K562 (cell line): ENCODE results near the gene EGR4. TPM values are rescaled to one million over a fixed set of nuclear protein-coding genes. Genes with fewer than 3 reads are reported as not detected.

Experiments used
- ATAC-seq: fragments of 200-7000 bp; cut with Tn5 transposase; 3 replicates; pipeline ENCODE4 v1.9.1; 2020; ENCODE audit warnings: moderate library complexity
- BruUV-seq: library from RNA; stranded (reverse); fragments of 400-500 nt; replicated peaks from 2 replicates; lab custom pipeline; 2021; lab: Mats Ljungman, UMichigan
- CTCF ChIA-PET: fragments of 300-600 bp; formaldehyde crosslinking; extraction: SDS; loops from one replicate; lab custom pipeline; 2021; ENCODE audit warnings: low intra/inter-chr PET ratio; lab: Yijun Ruan, JAX
- POLR2A ChIA-PET: fragments of 300-600, 350-650 bp; sonication (Branson Sonifier 250); formaldehyde crosslinking; extraction: SDS; loops from one replicate; lab custom pipeline; 2021; ENCODE audit warnings: antibody characterized with exemption, inconsistent platforms; lab: Yijun Ruan, JAX
- DNase-seq, 4 experiments: peaks; one replicate each; pipeline versions ENCODE4 v3.0.0 to v3.0.0-alpha.2; 2011 to 2018; ENCODE audit warnings: low spot score in 3 of 4, mixed read lengths in 3 of 4; ENCODE audit errors: extremely low read depth in 1 of 4
- FAIRE-seq: peaks from 2 replicates; lab custom pipeline; 2011; peaks lifted over from hg19 to GRCh38; lab: Jason Lieb, UNC
- H2AFZ ChIP-seq: 2 replicates; pipeline ENCODE4 v1.6.0; 2011; ENCODE audit warnings: low read depth, low read length, control low read depth, inconsistent platforms
- H3K27ac ChIP-seq: fragments of 200-600 bp; 3 replicates; pipeline ENCODE4 v1.8.0; 2011; ENCODE audit warnings: low read depth, mild to moderate bottlenecking, control low read depth, inconsistent platforms, low read length, moderate library complexity, mixed read lengths; ENCODE audit errors: extremely low read depth
- H3K27me3 ChIP-seq, 2 experiments: fragments of 300-600 bp in 1 of 2; 2 replicates in 1 of 2; 3 replicates in 1 of 2; pipeline versions ENCODE4 v1.6.0 to v1.8.0; 2011; ENCODE audit warnings: inconsistent platforms in 2 of 2, low read length in 2 of 2, mild to moderate bottlenecking in 1 of 2, mixed read lengths in 1 of 2, moderate library complexity in 1 of 2; ENCODE audit not compliant: control insufficient read depth in 2 of 2, insufficient read depth in 2 of 2
- H3K36me3 ChIP-seq: fragments of 300-600 bp; 3 replicates; pipeline ENCODE4 v1.8.0; 2011; ENCODE audit warnings: mild to moderate bottlenecking, low read length, inconsistent platforms; ENCODE audit not compliant: control insufficient read depth, insufficient read depth
- H3K4me1 ChIP-seq, 2 experiments: fragments of 200-600 bp in 1 of 2; replicated peaks in 1 of 2; 2 replicates in 1 of 2; 3 replicates in 1 of 2; pipeline versions ENCODE4 v1.5.1 to v1.8.0; 2011; ENCODE audit warnings: inconsistent platforms in 2 of 2, low read length in 2 of 2, mild to moderate bottlenecking in 1 of 2, mixed read lengths in 1 of 2, moderate library complexity in 1 of 2; ENCODE audit not compliant: control insufficient read depth in 2 of 2, insufficient read depth in 2 of 2
- H3K4me2 ChIP-seq: 2 replicates; pipeline ENCODE4 v1.6.1; 2011; ENCODE audit warnings: low read length, control low read depth, inconsistent platforms, mixed read lengths; ENCODE audit not compliant: insufficient read depth
- H3K4me3 ChIP-seq: fragments of 200-600 bp; sonication (generic), shearing (Covaris generic); 2 replicates; pipeline ENCODE4 v1.5.1; 2016; ENCODE audit warnings: control low read depth, inconsistent platforms
- H3K79me2 ChIP-seq: fragments of 200-600 bp; 3 replicates; pipeline ENCODE4 v1.8.0; 2011; ENCODE audit warnings: low read length, inconsistent platforms; ENCODE audit not compliant: control insufficient read depth, insufficient read depth
- H3K9ac ChIP-seq, 2 experiments: 2 replicates each; pipeline versions ENCODE4 v1.6.0 to v1.6.1; 2011; ENCODE audit warnings: low read depth in 2 of 2, low read length in 2 of 2, control low read depth in 1 of 2, inconsistent platforms in 1 of 2, mild to moderate bottlenecking in 1 of 2, mixed read lengths in 1 of 2; ENCODE audit not compliant: insufficient read depth in 1 of 2
- H3K9me1 ChIP-seq: one replicate; pipeline ENCODE4 v1.6.0; 2011; ENCODE audit warnings: inconsistent platforms, mild to moderate bottlenecking, low read length, moderate library complexity; ENCODE audit not compliant: control insufficient read depth, insufficient read depth
- H3K9me3 ChIP-seq: replicated peaks from 2 replicates; pipeline ENCODE4 v1.5.1; 2011; ENCODE audit warnings: low read depth, low read length, inconsistent platforms; ENCODE audit not compliant: control insufficient read depth, insufficient read depth
- H4K20me1 ChIP-seq: replicated peaks from 2 replicates; pipeline ENCODE4 v1.6.1; 2011; ENCODE audit warnings: low read length, inconsistent platforms, mixed read lengths; ENCODE audit not compliant: control insufficient read depth, insufficient read depth
- CHD2 ChIP-seq: IDR thresholded peaks from 2 replicates; pipeline ENCODE4 v1.6.1; 2011; ENCODE audit warnings: low read depth, low read length
- EP400 ChIP-seq: fragments of 450-650 bp; IDR thresholded peaks from 2 replicates; pipeline ENCODE4 v1.6.1; 2017; ENCODE audit warnings: antibody characterized with exemption, mild to moderate bottlenecking, moderate library complexity
- KDM1A ChIP-seq, 2 experiments: fragments of 450-650 bp; IDR thresholded peaks; 2 replicates each; pipeline ENCODE4 v1.6.1; 2016; ENCODE audit warnings: mild to moderate bottlenecking in 2 of 2
- KLF6 ChIP-seq: fragments of 250-450 bp; sonication (Bioruptor Pico); IDR thresholded peaks from 2 replicates; pipeline ENCODE4 v1.4.0; 2020; ENCODE audit warnings: mild to moderate bottlenecking, moderate library complexity, borderline replicate concordance
- MYNN ChIP-seq, 2 experiments: sonication (generic); formaldehyde crosslinking in 1 of 2; IDR thresholded peaks; 2 replicates each; pipeline versions ENCODE4 v1.5.0 to v1.6.1; 2016 to 2020; ENCODE audit warnings: antibody characterized with exemption in 1 of 2, missing genetic modification reagents in 1 of 2
- NFE2L1 ChIP-seq: fragments of 450-650 bp; IDR thresholded peaks from 2 replicates; pipeline ENCODE4 v1.6.1; 2016; ENCODE audit warnings: missing genetic modification characterization, low read depth, mild to moderate bottlenecking, missing compliant biosample characterization, moderate library complexity, borderline replicate concordance
- RBM15 ChIP-seq: fragments of 200-400 bp; formaldehyde crosslinking; IDR thresholded peaks from 2 replicates; pipeline ENCODE4 v1.6.1; 2018; ENCODE audit warnings: mild to moderate bottlenecking, low read length, moderate library complexity; ENCODE audit not compliant: insufficient read depth
- SAFB ChIP-seq: fragments of 200-400 bp; formaldehyde crosslinking; IDR thresholded peaks from 2 replicates; pipeline ENCODE4 v1.6.1; 2017; ENCODE audit warnings: low read depth, low read length, borderline replicate concordance
- SMAD2 ChIP-seq: fragments of 150-350 bp; IDR thresholded peaks from 2 replicates; pipeline ENCODE4 v1.6.1; 2014; ENCODE audit warnings: low read depth, mild to moderate bottlenecking, low read length
- TAF1 ChIP-seq: IDR thresholded peaks from 2 replicates; pipeline ENCODE4 v1.6.1; 2011; ENCODE audit warnings: mild to moderate bottlenecking, low read length, moderate library complexity; ENCODE audit not compliant: insufficient read depth, control insufficient read depth, severe bottlenecking; ENCODE audit errors: extremely low read depth
- ZNF707 ChIP-seq: fragments of 250-450 bp; sonication (Bioruptor Pico); conservative IDR thresholded peaks from 2 replicates; pipeline ENCODE4 v1.8.0; 2022; ENCODE audit warnings: inconsistent platforms, mild to moderate bottlenecking, moderate library complexity
- ZNF830 ChIP-seq: fragments of 250-450 bp; sonication (Bioruptor Pico); IDR thresholded peaks from 2 replicates; pipeline ENCODE4 v1.5.0; 2021; ENCODE audit warnings: mild to moderate bottlenecking
- ZSCAN29 ChIP-seq: fragments of 450-650 bp; IDR thresholded peaks from 2 replicates; pipeline ENCODE4 v1.6.1; 2017
- WGBS: fragments of 100-300 bp; shearing (Covaris generic); methylation state at CpG from one replicate; pipeline ENCODE4 v1.1.6; 2016; ENCODE audit warnings: low coverage, mixed read lengths; ENCODE audit not compliant: insufficient coverage; ENCODE audit errors: missing lambda C conversion rate; 5-methylcytosine and 5-hydroxymethylcytosine counted together
- in situ Hi-C: fragments of 300-500 bp; cut with MboI; formaldehyde crosslinking; loops from 4 replicates; pipeline ENCODE4 v1.15.0; 2018; ENCODE audit warnings: inconsistent platforms, mixed read lengths
- intact Hi-C: fragments of 100-400 bp; cut with micrococcal nuclease; formaldehyde crosslinking; loops from 2 replicates; pipeline ENCODE4 v1.14.2; 2022
- polyA plus RNA-seq, 8 experiments: library from polyadenylated mRNA; depleted of rRNA in 4 of 8; stranded (reverse) in 5 of 8; unstranded in 3 of 8; fragments of >200 nt; fragmentation: Nextera tagmentation in 2 of 8; fragmentation: Illumina TruSeq in 1 of 8; extraction: Ambion mirVana in 2 of 8; extraction: Trizol in 1 of 8; gene quantifications; 2 replicates each; pipeline versions ENCODE4 v1.2.1 to v1.2.3, GENCODE V29; 2011 to 2014; ENCODE audit warnings: inconsistent platforms in 1 of 8, missing spikeins in 1 of 8
- total RNA-seq, 7 experiments: library from RNA; depleted of rRNA in 6 of 7; stranded (reverse); fragments of >200 nt in 6 of 7; fragmentation: Illumina TruSeq in 2 of 7; extraction: Trizol in 2 of 7; gene quantifications; 2 replicates each; pipeline versions ENCODE4 v1.2.1 to v1.2.3, GENCODE V29; 2011 to 2021; ENCODE audit warnings: low replicate concordance in 1 of 7
- TF ChIP-seq, protein P1 (sequence below): fragments of 250-450 bp; sonication (Bioruptor Pico); IDR thresholded peaks from 2 replicates; pipeline ENCODE4 v1.8.0; 2022; ENCODE audit warnings: moderate library complexity, mild to moderate bottlenecking, inconsistent platforms
- TF ChIP-seq, protein P2 (sequence below): fragments of 250-450 bp; sonication (Bioruptor Pico); IDR thresholded peaks from 2 replicates; pipeline ENCODE4 v1.8.0; 2022; ENCODE audit warnings: inconsistent platforms, mild to moderate bottlenecking, moderate library complexity, borderline replicate concordance

EGR4 gene
- total and polyA plus RNA-seq, 9 of the 15 experiments (the other 6 are each of a cell fraction or from before 2014, with no cell fraction given) = not detected

DNA sequence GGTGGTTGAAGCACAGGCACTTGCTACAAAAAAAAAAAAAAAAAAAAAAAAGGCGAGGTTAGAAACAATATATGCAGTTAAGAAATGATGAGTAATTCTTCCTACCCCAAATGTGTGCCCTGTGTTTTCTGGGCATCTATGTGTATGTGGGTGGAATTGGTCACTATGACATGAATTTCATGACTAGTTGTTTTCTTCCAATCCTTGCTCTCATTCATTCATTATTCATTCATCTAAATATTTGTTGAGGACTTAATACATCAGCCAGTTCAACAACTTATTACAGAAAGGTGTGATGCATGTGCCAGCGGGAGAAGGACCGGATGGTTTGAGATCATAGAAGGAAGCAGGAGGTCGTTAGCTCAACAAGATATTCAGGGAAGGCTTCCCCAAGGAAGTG is 8.3 kb upstream of the EGR4 start:
- H3K9me1 ChIP-seq = no peaks in the 10 kb centered on the region
- no peak for ATAC-seq
- no peak overlapping the region for H3K9ac ChIP-seq
- H3K4me3 ChIP-seq = no peak overlapping the region
- H3K4me2 ChIP-seq = no peak overlapping the region
- no peak overlapping the region for H2AFZ ChIP-seq
- H3K9me3 ChIP-seq = no peaks in the 10 kb centered on the region
- in situ Hi-C loops (no loop called here), intact Hi-C loops (no loop called here)
- POLR2A ChIA-PET = no interaction called here
- BruUV-seq = no TSS peak
- no peak for FAIRE-seq
- no peak for DNase-seq
- CTCF ChIA-PET = no interaction called here
- H3K27ac ChIP-seq = no peak overlapping the region
- H3K79me2 ChIP-seq = no peaks in the 10 kb centered on the region
- H4K20me1 ChIP-seq = no peaks in the 10 kb centered on the region
- H3K4me1 ChIP-seq = no peaks in the 10 kb centered on the region
- no peaks in the 10 kb centered on the region for H3K36me3 ChIP-seq
- 0% methylated on average over 3 of the region's 4 CpGs for WGBS
- TF ChIP-seq ZNF830 = no peak
- TF ChIP-seq EP400 = no peak
- TF ChIP-seq ZNF707 (CRISPR knock-in tag) = no peak
- no peak for TF ChIP-seq KLF6
- TF ChIP-seq, protein P1, sequence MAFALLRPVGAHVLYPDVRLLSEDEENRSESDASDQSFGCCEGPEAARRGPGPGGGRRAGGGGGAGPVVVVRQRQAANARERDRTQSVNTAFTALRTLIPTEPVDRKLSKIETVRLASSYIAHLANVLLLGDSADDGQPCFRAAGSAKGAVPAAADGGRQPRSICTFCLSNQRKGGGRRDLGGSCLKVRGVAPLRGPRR (CRISPR knock-in tag) = no peak
- TF ChIP-seq NFE2L1 (tag) = no peak
- H3K27me3 ChIP-seq = peaks cover 6 to 40% of the 10 kb centered on the region in 2 experiments

DNA sequence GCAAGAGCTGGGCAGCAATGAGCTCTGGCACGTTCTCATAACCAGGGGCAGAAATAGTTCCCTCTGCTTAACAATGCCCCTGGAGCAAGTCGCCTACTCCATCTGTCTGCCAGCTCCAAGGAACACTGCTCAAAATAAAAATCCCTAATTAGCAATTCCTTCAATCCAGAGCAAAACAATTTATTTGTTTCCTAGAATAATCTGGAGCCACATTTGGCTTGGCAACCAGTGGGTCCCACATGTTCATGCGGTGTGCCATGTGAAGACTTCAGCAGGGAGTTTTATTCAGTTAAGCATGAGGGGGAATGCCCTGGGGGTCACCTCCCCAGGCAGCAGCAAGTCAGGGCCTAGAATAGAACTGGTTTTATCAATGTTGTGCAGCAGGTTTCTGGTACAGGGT is 7.6 kb upstream of the EGR4 start:
- H3K4me3 ChIP-seq = no peak overlapping the region
- no peaks in the 10 kb centered on the region for H3K79me2 ChIP-seq
- FAIRE-seq (no peak), DNase-seq (no peak), ATAC-seq (no peak)
- no peaks in the 10 kb centered on the region for H3K36me3 ChIP-seq
- POLR2A ChIA-PET = interaction anchor here (0.6 kb wide), 1 partner anchor 9 kb away, joined by 3 read pairs; no protein-coding TSS in a partner anchor
- H2AFZ ChIP-seq = no peak overlapping the region
- H3K9me3 ChIP-seq = no peaks in the 10 kb centered on the region
- in situ Hi-C loops (no loop called here), intact Hi-C loops (no loop called here)
- no peak overlapping the region for H3K4me2 ChIP-seq
- no peaks in the 10 kb centered on the region for H3K9me1 ChIP-seq
- 0% methylated on average over 3 of the region's 3 CpGs for WGBS
- CTCF ChIA-PET = no interaction called here
- peaks cover 6 to 38% of the 10 kb centered on the region in 2 experiments for H3K27me3 ChIP-seq
- BruUV-seq = no TSS peak
- H3K4me1 ChIP-seq = no peaks in the 10 kb centered on the region
- H3K9ac ChIP-seq = no peak overlapping the region
- no peak overlapping the region for H3K27ac ChIP-seq
- no peaks in the 10 kb centered on the region for H4K20me1 ChIP-seq
- TF ChIP-seq, protein P2, sequence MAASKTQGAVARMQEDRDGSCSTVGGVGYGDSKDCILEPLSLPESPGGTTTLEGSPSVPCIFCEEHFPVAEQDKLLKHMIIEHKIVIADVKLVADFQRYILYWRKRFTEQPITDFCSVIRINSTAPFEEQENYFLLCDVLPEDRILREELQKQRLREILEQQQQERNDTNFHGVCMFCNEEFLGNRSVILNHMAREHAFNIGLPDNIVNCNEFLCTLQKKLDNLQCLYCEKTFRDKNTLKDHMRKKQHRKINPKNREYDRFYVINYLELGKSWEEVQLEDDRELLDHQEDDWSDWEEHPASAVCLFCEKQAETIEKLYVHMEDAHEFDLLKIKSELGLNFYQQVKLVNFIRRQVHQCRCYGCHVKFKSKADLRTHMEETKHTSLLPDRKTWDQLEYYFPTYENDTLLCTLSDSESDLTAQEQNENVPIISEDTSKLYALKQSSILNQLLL (CRISPR knock-in tag) = no peak
- no peak for TF ChIP-seq TAF1
- TF ChIP-seq KDM1A (IDR thresholded peaks at IDR 0.05) = no peak
- TF ChIP-seq ZSCAN29 = no peak
- TF ChIP-seq CHD2 = no peak
- no peak for TF ChIP-seq SMAD2
- TF ChIP-seq MYNN (IDR thresholded peaks at IDR 0.05) = no peak
- TF ChIP-seq MYNN (CRISPR knock-in tag; IDR thresholded peaks at IDR 0.05) = no peak
- no peak for TF ChIP-seq SAFB
- no peak for TF ChIP-seq RBM15
